Measurements from ENCODE around the gene ETV7.
A peak's percentile ranks its signal among the peaks of the same experiment; 100 is the strongest.
"Not testable (repeated sequence)": the region's sequence is repeated elsewhere in the genome, so short reads cannot be mapped to it uniquely, and the experiment has no call there.

ETV7 gene

GRCh38 chr6:36387440-36388303, at the start of gene ETV7:
TSS of gene ETV7 (minus strand) at chr6:36387669. CDS start at chr6:36387541, 128 bp downstream.
- DNase-seq, result peak; percentile 60 to 66

- no peak for DNase-seq
Measured at GRCh38 chr6:36436466-36436865, 49.0 kb upstream of the ETV7 start.

DNA sequence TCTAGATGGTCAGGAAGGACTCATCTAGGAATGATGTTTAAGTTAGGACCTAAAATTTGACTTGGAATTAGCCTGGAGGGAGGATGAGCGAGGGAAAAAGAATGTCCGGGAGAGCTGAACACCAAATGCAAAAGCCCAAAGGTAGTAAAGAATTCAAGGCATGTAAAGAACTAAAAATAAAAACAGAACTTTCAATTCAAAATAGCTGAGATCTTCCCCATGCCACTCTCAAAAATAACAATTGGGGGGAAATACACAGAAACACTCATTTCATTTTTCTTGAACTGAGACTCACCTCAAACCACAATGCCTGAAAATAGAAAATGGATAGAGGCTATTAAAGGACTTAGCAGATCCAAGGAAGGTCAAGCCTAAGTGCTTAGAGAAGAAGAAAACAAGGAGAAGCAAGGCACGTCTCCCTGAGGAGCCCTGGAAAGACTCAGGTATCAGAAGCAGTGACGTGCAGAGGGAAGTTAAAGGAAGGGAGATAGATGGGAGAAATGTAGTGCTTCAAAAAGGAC, 44.7 kb upstream of the ETV7 start:
- no peak for DNase-seq

DNA sequence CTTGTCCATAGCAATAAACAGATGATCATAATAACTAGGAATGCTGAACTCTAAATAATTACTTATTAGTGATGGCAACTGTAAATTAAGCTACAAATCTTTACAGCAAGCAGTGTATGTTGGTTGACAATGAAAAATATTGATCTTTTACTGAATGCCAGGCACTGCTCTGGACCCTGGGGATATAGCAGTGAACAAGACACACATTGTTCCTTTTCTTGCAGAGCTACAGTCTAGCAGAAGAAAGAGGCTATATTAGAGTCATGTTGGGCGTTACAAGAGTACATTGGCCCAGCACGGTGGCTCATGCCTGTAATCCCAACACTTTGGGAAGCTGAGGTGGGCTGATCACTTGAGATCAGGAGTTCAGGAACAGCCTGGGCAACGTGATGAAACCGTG, 43.7 kb upstream of the ETV7 start:
- no peak for DNase-seq

DNA sequence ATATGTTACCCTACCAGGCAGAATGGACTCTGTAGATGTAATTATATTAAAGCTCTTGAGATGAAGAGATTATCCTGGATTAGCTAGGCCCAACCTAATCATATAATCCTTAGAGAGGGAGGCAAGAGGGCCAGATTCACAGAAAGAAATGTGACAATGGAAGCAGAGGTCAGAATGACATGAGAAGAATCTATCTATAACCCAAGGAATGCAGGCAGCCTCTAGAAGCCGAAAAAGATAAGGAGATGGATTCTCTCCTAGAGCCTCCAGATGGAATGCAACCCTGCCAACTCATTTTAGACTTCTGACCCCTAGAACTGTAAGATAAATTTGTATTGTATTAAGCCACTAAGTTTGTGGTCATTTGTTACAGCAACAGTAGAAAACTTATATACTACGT, 42.9 kb upstream of the ETV7 start:
- no peak for DNase-seq

- no peak for DNase-seq
Measured at GRCh38 chr6:36428911-36429310, 41.4 kb upstream of the ETV7 start.

DNA sequence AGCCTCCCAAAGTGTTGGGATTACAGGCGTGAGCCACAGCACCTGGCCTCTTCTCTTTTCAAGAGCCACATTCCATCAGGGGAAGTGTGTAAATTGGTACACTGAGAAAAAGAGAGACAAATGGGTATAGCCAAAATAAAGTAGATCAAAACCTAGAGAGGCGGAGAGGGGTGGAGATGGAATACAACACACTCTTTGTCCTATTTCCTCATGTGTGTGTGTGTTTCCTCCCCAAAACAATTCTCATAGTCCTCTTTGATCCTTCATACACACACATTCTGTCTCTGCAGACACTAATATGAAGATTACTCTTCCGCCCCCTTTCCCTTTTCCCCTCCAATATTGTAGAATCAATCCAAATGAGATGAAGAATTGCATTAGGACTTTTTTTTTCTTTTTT, 39.2 kb upstream of the ETV7 start:
- no peak for DNase-seq

DNA sequence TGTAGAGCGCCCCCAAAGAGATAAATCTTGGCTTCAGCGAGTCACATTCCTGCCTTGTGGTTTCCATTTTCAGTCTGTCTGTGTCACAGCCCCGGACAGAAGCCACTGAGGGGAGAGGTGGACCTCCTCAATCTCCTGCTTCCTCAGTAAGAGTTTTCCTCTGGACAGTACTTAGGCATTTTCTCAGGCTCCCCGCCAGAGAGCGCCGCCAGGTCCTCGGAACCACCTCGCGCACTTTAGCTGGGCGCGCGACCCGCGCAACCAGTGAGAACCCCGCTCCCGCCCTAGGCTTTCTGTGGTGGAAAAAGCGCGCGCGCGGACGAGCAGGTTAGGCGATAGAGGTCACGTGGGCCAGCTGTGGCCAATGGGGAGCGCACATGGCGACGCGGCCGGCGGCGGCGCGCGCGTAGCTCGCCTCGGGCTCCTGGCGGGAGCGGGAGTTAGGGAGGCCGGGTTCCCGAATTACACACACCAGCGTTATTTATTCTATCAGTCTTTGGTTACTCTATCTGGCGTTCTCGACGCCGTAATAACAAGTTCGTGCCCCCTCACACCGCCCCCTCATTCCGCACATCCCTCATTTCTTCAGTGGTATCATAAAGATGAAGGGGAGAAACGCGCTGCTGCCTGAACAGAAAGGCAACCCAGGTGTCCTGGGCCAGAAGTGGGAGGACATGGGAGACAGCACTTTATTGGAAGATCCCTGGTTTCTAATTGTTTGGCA, 35.8 kb upstream of the ETV7 start:
- DNase-seq, result peak; percentile 98

GRCh38 chr6:36422714-36423100, 35.2 kb upstream of the ETV7 start:
- DNase-seq, result peak in 1 of 2 experiments; percentile 0

- no peak for DNase-seq
Measured at GRCh38 chr6:36419310-36419709, 31.8 kb upstream of the ETV7 start.

GRCh38 chr6:36418558-36418957, 31.1 kb upstream of the ETV7 start:
- no peak for DNase-seq

- no peak for DNase-seq
Measured at GRCh38 chr6:36414481-36414880, 27.0 kb upstream of the ETV7 start.

DNA sequence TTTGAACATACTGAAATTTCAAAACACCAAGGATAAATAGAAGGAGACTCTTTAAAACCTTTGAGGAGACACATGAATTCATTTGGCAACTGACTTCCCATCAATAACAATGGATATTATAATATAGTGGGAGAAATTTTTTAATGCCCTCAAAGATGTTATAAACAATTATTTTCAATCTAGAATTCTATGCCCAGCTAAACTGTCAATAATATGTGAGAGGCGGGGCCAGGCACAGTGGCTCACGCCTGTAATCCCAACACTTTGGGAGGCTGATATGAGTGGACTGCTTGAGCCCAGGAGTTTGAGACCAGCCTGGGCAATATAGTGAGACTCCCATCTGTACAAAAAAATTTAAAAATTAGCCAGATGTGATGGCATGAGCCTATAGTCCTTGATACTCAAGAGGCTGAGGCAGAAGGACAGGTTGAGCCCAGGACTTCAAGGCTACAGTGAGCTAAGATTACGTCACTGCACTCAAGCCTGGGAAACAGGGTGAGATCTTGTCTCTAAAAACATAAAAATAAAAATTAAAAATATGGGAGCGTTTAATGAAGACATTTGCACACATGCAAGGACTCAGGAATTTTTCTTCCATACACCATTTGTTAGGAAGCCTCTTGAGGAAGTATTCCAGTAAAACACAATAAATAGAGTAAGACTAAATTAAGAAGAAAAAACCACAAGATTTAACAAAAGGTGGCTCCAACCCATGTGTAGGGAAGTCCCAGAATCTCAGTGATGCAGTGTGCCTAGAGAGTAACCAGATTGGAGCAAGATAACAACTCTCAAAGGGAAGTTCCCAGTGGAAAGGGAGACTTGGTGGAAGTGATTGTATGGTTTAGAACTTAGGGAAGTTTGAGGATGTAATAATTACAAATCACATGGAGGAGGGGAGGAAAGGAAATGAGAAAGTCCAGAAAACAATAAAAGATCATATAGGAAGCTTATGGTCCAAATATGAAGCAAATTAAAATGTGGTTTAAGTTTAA, 26.3 kb upstream of the ETV7 start:
- DNase-seq, result no peak

DNA sequence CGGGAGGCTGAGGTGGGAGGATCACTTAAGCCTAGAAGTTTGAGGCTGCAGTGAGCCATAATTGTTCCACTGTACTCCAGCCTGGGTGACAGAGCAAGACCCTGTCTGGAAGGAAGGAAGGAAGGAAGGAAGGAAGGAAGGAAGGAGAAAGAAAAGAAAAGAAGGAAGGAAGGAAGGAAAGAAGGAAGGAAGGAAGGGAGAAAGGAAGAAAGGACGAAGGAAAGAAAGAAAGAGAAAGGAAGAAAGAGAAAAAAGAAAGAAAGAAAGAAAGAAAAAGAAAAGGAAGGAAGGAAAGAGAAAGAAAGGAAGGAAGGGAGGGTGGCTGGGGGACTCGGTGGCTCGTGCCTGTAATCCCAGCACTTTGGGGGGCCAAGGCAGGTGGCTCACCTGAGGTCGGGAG, 22.2 kb upstream of the ETV7 start:
- DNase-seq, result not testable (repeated sequence)

GRCh38 chr6:36404164-36404563, 16.7 kb upstream of the ETV7 start:
- no peak for DNase-seq

DNA sequence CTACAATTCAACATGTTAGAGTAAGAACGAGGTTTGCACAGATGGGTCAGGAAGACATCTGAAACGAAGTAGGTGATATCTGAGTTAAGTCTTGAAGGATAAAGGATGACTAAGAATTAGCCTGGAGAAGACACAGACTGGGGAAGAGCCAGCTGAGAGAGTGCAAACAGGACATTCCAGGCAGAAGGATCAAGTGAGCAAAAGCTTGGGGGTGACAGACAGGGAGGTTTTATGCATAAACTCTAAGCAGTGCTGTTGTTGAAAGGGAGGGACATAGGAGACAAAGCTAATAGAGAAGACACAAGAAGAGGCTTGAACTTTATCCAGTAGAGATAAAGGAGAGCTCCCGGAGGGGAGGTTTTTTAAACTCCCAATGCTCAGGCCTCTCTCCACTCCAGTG, 15.0 kb upstream of the ETV7 start:
- no peak for DNase-seq

- no peak for DNase-seq
Measured at GRCh38 chr6:36399970-36400369, 12.5 kb upstream of the ETV7 start.

GRCh38 chr6:36392621-36393020, 5.2 kb upstream of the ETV7 start:
- no peak for DNase-seq

DNA sequence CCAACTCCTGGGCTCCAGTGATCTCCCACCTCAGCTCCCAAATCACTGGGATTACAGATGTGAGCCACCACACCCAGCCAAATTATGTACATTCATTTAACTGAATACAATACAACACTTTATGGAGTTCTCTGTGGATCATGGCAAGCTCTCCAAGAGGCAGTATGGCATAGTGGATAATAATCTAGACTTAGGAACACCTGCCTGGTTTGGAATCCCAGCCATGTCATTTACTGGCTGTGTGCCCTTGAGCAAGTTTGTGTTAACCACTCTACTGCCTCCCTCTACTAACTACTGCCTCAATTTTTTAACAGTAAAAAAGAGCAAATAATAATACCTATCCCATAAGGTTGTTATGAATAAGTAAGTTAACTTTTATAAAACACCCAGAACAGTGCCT, 1.9 kb upstream of the ETV7 start:
- DNase-seq, result no peak

GRCh38 chr6:36386495-36387439, 702 bp downstream of the ETV7 start:
- DNase-seq, result peak; percentile 12 to 23

DNA sequence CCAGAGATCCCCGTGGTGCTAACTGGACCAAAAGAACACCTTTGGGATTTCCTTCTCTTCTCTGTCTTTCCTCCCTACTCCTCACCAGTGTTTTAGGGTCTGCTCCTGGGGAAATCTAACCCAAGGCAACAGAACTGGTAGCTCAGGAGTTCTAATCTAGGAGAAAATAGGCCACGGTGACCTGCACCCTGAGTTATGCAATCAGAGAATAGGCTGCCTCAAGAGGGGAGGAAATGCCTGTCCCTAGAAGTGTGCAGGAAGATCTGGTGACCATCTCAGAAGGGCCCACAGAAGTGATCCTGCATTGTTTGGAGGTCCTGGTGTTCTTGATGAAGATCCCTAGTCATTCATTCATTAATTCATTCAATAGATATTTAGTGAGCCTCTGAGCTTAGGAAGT, 3.4 kb downstream of the ETV7 start:
- no peak for DNase-seq

- DNase-seq, result peak; percentile 35 to 43
Measured at GRCh38 chr6:36383606-36384005, 3.9 kb downstream of the ETV7 start.
